ENCODE data around the gene PLOD1.

DNA sequence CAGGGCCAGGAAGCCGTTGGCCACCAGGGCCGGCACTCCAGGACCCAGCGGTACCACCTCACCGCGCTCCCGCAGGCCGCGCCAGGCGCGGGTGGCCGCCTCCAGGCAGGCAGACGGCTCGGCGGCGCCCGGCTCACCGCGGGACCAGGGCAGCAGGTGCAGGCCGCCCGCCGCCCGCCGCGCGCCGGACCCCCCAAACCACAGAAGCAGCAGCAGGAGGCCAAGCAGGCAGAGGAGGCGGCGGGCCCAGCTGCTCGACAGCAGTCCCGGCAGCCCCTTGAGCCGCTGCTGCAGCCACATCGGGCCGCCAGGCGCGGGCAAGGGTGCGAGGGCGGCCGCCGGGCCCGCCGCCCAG is 8.6 kb upstream of the PLOD1 start:
- TF ChIP-seq, protein P1, sequence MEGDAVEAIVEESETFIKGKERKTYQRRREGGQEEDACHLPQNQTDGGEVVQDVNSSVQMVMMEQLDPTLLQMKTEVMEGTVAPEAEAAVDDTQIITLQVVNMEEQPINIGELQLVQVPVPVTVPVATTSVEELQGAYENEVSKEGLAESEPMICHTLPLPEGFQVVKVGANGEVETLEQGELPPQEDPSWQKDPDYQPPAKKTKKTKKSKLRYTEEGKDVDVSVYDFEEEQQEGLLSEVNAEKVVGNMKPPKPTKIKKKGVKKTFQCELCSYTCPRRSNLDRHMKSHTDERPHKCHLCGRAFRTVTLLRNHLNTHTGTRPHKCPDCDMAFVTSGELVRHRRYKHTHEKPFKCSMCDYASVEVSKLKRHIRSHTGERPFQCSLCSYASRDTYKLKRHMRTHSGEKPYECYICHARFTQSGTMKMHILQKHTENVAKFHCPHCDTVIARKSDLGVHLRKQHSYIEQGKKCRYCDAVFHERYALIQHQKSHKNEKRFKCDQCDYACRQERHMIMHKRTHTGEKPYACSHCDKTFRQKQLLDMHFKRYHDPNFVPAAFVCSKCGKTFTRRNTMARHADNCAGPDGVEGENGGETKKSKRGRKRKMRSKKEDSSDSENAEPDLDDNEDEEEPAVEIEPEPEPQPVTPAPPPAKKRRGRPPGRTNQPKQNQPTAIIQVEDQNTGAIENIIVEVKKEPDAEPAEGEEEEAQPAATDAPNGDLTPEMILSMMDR (IDR thresholded peaks at IDR 0.05; ENCODE audit: low read depth, low read length, poor library complexity, severe bottlenecking), result no peak
- no peak for TF ChIP-seq EZH2phosphoT487 (IDR thresholded peaks at IDR 0.05; ENCODE audit: borderline replicate concordance, low read length)
